OCI-M2 (cell line): ENCODE data around the gene RAB6C.
"Not testable (repeated sequence)": the region's sequence is repeated elsewhere in the genome, so short reads cannot be mapped to it uniquely, and the experiment has no call there.

Experiments used
- DNase-seq: peaks from one replicate; lab custom pipeline; 2025; ENCODE audit not compliant: unreplicated experiment; lab: John Stamatoyannopoulos, UW

The RAB6C gene

GRCh38 chr2:129979629-129980155 lies at the start of gene RAB6C:
TSS of gene RAB6C (plus strand) at chr2:129979666. CDS start at chr2:129980116, 450 bp downstream.
- not testable (repeated sequence) for DNase-seq

- no peak for DNase-seq
Observed at GRCh38 chr2:129930451-129930850, 49.0 kb upstream of the RAB6C start.

GRCh38 chr2:129933387-129933786 lies 46.1 kb upstream of the RAB6C start:
- DNase-seq = not testable (repeated sequence)

- DNase-seq = no peak
Observed at GRCh38 chr2:129934044-129934822, 45.2 kb upstream of the RAB6C start.

GRCh38 chr2:129935118-129935517 lies 44.3 kb upstream of the RAB6C start:
- DNase-seq = no peak

- DNase-seq = no peak
Observed at GRCh38 chr2:129936334-129936934, 43.0 kb upstream of the RAB6C start.

GRCh38 chr2:129938850-129939471 lies 40.5 kb upstream of the RAB6C start:
- DNase-seq = not testable (repeated sequence)

- not testable (repeated sequence) for DNase-seq
Observed at GRCh38 chr2:129943456-129943855, 36.0 kb upstream of the RAB6C start.

GRCh38 chr2:129945557-129945956 lies 33.9 kb upstream of the RAB6C start:
- no peak for DNase-seq

- not testable (repeated sequence) for DNase-seq
Observed at GRCh38 chr2:129947712-129948111, 31.8 kb upstream of the RAB6C start.

- DNase-seq = not testable (repeated sequence)
Observed at GRCh38 chr2:129956171-129956570, 23.3 kb upstream of the RAB6C start.

GRCh38 chr2:129957891-129958290 lies 21.6 kb upstream of the RAB6C start:
- DNase-seq = no peak

- not testable (repeated sequence) for DNase-seq
Observed at GRCh38 chr2:129958736-129959135, 20.7 kb upstream of the RAB6C start.

GRCh38 chr2:129968605-129969004 lies 10.9 kb upstream of the RAB6C start:
- DNase-seq = not testable (repeated sequence)

- DNase-seq = no peak
Observed at GRCh38 chr2:129975016-129975774, 4.3 kb upstream of the RAB6C start.

- DNase-seq = not testable (repeated sequence)
Observed at GRCh38 chr2:129976969-129977368, 2.5 kb upstream of the RAB6C start.

GRCh38 chr2:129977986-129978385 lies 1.5 kb upstream of the RAB6C start:
- no peak for DNase-seq

GRCh38 chr2:129980246-129980645 lies 780 bp downstream of the RAB6C start:
- not testable (repeated sequence) for DNase-seq

GRCh38 chr2:129981689-129982088 lies 2.2 kb downstream of the RAB6C start:
- not testable (repeated sequence) for DNase-seq

- no peak for DNase-seq
Observed at GRCh38 chr2:129984426-129984825, 5.0 kb downstream of the RAB6C start.
